DLD1 (cell line): ENCODE measurements around the gene BTAF1.
"Not testable (repeated sequence)": the region's sequence is repeated elsewhere in the genome, so short reads cannot be mapped to it uniquely, and the experiment has no call there.

Experiments used
- in situ Hi-C: cut with HindIII; loops from 2 replicates; pipeline ENCODE4 v1.10.0; 2017; ENCODE audit warnings: low sequenced_read_pairs

BTAF1 gene

GRCh38 chr10:91976317-91977051 lies 52.9 kb downstream of the BTAF1 start:
- in situ Hi-C loops: no loop called here

- in situ Hi-C loops: no loop called here
Observed at GRCh38 chr10:91977491-91977890, 53.9 kb downstream of the BTAF1 start.

GRCh38 chr10:91978585-91978984 lies 55.0 kb downstream of the BTAF1 start:
- in situ Hi-C loops: no loop called here

- in situ Hi-C loops: no loop called here
Observed at GRCh38 chr10:91980319-91980718, 56.7 kb downstream of the BTAF1 start.

- in situ Hi-C loops: no loop called here
Observed at GRCh38 chr10:91983416-91983815, 59.8 kb downstream of the BTAF1 start.

- in situ Hi-C loops: no loop called here
Observed at GRCh38 chr10:91987397-91988037, 63.9 kb downstream of the BTAF1 start.

GRCh38 chr10:91992031-91992430 lies 68.5 kb downstream of the BTAF1 start:
- in situ Hi-C loops: no loop called here

GRCh38 chr10:91996266-91996665 lies 72.7 kb downstream of the BTAF1 start:
- in situ Hi-C loops: no loop called here

GRCh38 chr10:92001581-92001980 lies 78.0 kb downstream of the BTAF1 start:
- in situ Hi-C loops: no loop called here

GRCh38 chr10:92001995-92002394 lies 78.4 kb downstream of the BTAF1 start:
- in situ Hi-C loops: no loop called here

GRCh38 chr10:92003258-92003657 lies 79.7 kb downstream of the BTAF1 start:
- in situ Hi-C loops: no loop called here

GRCh38 chr10:92005978-92006377 lies 82.4 kb downstream of the BTAF1 start:
- in situ Hi-C loops: no loop called here

- in situ Hi-C loops: no loop called here
Observed at GRCh38 chr10:92009445-92009844, 85.9 kb downstream of the BTAF1 start.

GRCh38 chr10:92010047-92010735 lies 86.6 kb downstream of the BTAF1 start:
- in situ Hi-C loops: no loop called here

GRCh38 chr10:92011560-92012214 lies 88.1 kb downstream of the BTAF1 start:
- in situ Hi-C loops: no loop called here

GRCh38 chr10:92014620-92015019 lies 91.0 kb downstream of the BTAF1 start:
- in situ Hi-C loops: no loop called here

GRCh38 chr10:92024700-92025099 lies 101.1 kb downstream of the BTAF1 start:
- in situ Hi-C loops: no loop called here

GRCh38 chr10:92025340-92025739 lies 101.8 kb downstream of the BTAF1 start:
- in situ Hi-C loops: not testable (repeated sequence)

GRCh38 chr10:92027141-92027540 lies 103.6 kb downstream of the BTAF1 start:
- in situ Hi-C loops: no loop called here

GRCh38 chr10:92031580-92031979 lies 108.0 kb downstream of the BTAF1 start:
- in situ Hi-C loops: no loop called here

GRCh38 chr10:92033070-92033469 lies 109.5 kb downstream of the BTAF1 start:
- in situ Hi-C loops: not testable (repeated sequence)
